Embryonic facial prominence (tissue), 1 donor: ENCODE results near the gene PTS.

Source experiments
- DNase-seq: peaks from one replicate; pipeline ENCODE4 v3.0.0-alpha.2; 2016; ENCODE audit errors: extremely low spot score

Gene PTS

DNA sequence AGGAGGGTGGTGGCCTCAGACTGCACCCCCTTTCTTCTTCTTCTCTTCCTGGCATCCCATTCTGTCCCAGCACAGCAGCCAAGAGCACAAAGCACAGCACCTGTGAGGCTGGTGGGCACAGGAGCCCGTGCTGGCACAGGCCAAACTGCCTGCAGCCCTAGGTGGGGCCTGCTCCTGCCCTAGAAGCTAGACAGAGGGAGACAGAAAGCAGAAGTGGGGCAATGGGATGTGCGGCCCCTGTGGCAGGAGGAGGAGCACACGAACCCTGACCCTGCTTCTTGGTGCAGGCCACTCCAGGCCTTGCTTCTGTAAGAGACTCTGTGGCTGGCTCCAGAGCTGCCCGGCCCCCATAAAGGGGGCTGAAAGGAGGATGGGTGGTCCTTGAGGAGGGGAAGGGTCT is 3.9 kb upstream of the PTS start:
- no peak for DNase-seq

DNA sequence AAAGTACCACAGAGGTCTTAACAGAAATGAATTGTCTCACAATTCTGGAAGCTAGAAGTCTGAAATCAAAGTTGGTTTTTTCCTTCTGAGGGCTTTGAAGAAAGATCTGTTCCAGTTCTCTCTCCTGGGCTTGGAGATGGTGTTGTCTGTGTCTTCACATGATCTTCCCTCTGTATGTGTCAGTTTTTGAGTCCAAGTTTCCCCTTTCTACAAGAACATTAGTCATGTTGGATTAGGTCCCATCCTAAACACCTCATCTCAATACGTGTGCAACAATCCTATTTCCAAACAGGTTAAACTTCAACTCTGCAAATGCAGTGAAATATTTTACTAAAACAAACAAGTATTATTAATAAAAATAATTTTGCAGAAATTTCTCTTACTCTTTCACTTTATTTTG is 3.1 kb upstream of the PTS start:
- no peak for DNase-seq

DNA sequence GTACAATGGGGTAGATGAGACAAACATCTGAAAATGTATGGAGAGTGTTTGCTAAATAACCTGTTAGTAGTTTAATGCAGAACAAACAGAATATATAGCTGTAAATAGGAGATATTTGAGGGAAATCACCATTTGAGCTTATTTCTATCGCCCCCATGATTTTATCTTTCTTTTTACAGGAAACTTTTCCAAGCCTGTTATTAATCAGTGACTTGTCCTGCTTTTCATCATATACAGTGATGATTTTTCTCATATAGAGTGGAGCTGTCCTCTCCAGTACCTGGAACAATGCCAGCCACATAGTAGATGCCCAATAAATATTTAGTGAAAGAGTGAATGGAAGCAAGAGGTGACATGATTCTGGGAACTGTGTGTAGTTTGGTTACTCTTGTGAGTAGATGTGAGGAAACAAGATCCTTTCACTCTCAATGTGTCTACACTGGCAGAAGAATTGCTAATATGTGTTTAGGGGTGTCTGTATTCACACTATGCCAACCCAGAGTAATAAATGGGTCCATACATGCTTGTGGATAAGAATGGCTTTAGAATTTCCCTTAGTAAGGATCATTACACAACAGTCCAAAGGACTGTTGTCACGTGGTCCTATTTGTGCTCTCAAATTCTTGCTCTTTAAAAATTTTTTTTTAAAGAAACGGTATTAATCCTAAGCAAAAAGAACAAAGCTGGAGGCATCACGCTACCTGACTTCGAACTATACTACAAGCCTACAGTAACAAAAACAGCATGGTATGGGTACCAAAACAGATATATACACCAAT is 2.3 kb upstream of the PTS start:
- DNase-seq = no peak

DNA sequence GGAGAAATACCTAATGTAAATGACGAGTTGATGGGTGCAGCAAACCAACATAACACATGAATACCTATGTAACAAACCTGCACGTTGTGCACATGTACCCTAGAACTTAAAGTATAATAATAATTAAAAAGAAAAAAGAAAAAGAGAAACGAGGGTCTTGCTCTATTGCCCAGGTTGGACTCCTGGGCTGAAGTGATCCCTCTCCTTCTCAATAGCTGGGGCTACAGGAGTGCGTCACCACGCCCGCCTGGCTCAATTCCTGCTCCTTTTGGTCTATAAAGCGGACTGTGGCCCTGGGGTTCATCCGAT is 521 bp upstream of the PTS start:
- DNase-seq = no peak

DNA sequence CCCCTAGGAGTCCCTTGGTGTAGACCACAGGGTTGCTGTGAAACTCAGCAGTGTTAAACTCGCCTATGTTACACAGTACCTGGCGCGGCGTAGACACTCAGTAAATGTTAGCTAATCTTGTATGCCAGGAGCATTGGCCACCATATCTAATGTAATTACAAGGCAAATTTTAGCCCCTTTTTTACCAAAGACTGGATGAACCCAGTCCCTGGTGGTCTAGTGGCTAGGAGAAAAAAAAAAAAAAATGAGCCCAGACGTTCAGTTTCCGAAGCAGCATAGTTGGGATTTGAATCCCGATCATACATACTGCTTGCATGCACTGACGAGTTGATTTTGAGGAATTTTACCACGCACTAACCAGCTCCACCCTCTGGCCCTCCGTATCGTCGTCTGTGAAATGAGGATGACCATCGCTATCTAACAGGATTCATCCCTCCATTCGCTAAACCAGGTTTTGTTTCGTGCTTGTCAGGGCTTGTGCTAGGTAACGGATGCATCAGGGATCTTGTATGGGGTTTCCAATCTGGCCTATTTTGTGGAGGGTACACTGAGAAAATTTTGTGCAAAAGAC is 688 bp downstream of the PTS start:
- DNase-seq = peak; percentile 46

DNA sequence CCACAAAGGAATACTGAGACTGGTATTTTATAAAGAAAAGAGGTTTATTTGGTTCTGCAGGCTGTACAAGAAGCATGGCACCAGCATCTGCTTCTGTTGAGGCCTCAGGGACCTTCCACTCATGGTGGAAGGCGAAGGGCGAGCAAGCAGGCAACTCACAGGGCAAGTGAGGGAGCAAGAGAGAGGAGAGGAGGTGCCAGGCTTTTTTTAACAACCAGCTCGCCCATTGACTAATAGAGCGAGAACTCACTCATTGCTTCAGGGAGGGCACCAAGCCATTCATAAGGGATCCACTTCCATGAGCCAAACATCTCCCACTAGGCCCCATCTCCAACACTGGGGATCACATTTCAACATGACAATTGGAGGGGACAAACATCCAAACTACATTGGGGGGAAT is 1.2 kb downstream of the PTS start:
- no peak for DNase-seq

DNA sequence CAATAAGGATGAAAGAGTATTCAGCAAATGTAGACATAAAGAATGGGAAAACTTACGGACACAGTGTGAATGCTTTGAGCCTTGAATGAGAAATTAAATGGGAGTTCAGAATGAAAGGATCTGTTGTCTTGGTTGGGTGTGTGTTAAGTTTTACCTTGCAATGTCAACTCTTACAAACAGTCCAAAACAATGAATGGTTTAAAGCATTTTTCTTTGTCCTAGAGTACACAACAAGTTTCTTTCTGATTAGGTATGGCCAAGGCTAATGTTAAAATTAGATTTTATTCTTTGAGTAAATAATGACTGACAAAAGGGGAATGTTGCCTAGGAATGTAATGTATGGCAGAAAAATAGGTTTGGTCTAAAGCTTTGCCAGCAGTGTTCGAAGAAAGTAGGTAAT is 2.5 kb downstream of the PTS start:
- DNase-seq = no peak

DNA sequence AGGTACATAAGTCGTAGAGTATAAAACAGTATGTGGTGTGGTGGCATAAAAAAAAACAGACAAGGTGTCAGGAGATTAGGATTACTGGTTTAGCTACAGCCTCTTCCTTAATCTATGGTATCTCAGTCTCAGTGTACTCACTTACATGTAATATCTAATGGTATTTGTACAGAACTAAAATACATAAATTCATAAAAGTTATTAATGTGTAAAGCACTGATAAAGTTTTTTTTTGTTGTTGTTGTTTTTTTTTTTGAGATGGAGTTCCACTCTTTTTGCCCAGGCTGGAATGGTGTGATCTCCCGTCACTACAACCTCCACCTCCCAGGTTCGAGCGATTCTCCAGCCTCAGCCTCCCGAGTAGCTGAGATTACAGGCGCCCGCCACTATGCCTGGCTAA is 2.9 kb downstream of the PTS start:
- no peak for DNase-seq

DNA sequence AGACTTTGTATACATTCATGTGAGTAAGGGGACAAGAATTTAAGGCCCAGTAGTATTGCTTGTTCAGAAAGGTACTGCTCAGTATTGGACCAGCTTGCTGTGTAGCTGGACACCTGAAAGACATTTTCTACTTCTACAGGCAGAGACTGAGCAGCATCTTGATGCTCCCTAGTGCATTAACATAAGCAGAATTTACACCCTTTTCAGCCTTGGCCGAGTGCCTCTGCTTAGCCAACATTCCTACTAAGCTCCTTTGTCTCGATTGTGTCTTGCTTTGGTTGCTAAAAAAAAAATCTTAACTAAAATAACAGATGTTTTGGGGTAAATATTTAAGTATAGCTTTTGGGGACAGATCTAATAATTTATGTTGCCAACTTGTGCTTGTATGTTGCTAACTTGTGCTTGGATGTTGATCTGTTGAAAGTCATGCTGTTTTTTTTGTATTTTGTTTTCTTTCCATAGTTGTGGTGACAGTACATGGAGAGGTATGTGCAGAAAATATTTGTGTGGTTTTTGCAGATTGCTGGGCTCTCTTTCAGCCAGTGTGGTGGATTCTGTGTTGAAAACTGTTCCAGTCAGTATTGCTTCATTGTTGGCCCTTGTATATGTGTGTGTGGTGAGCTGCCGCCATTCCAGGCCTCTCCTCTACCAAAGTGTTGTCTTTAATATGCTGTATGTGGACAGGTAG is 3.7 kb downstream of the PTS start:
- DNase-seq = no peak

DNA sequence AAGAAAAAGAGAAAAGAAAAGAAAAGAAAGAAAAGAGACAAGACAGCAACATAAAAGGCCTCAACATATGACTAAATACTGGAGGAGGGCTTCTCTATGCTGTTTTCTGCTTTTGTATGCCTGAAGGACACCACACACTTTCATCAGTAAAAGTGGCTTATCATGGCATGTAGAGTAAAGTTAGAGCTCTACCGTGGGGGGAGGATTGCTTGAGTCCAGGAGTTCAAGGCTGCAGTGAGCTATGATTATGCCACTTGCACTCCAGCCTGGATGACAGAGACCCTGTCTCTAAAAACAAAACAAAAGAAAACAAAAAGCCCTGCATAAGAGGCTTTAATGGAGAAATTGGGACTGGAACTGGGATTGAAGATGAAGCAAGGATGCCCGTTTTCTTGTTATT is 5.7 kb downstream of the PTS start:
- DNase-seq = no peak

DNA sequence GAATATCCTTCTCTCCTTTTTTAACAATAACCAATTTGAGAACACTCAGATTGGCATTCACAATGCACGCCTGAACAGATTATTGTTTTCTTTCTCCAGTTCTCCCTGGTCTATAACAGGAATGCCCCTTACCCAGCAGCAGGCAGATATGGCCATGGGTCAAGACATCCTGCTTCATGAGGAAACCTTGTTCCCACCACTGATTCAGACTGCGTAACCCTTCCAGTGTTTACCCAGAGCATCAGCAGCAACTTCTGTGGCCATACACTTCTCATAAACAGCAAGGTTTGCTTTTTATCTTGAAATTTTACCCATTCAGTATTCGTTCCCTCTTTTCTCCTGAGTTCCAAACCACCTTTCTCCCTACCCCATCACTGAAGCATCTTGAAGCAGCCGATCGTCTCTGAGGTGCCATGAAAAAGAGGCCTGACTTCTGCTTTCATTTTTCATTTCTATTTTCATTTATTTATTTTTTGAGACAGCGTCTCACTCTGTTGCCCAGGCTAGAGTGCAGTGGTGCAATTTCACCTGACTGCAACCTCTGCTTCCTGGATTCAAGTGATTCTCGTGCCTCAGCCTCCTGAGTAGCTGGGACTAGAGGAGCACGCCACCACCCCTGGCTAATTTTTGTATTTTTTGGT is 9.6 kb downstream of the PTS start:
- no peak for DNase-seq

DNA sequence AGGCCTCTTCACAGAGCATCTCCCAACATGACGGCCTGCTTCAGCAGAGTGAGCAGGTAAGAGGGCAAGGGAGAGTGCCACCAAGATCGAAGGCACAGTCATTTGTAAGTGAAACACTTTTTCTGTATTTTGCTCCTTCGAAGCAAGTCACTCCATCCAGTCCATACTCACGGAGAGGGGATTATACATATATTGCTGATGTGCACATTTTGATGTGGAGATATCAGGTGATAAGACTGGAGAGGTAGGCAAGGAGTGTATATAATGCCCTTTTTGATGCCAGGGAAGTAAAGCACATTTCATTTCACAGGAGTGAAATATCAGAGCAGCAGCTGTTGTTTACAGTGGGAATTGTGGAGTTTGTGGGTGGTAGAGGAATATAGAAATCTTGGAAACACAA is 11.2 kb downstream of the PTS start:
- no peak for DNase-seq

DNA sequence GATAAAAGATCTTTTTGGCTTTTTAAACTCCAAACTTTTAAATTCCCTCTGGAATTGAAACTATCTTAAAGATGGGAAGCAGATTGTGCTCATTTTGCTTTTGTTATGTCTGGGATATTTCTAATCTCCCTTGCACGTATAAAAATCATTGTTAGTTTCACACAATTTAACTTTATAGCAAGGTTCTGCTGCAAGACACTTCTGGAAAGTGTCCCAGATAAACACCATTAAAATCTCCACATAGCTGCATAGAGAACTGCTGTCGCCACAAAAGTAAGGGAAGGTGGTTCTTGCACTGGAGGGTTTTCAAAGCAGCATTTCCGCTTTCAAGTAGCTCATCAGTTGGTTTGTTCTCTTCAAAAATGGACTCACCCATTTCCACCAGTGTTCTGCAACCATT is 11.8 kb downstream of the PTS start:
- DNase-seq = no peak

DNA sequence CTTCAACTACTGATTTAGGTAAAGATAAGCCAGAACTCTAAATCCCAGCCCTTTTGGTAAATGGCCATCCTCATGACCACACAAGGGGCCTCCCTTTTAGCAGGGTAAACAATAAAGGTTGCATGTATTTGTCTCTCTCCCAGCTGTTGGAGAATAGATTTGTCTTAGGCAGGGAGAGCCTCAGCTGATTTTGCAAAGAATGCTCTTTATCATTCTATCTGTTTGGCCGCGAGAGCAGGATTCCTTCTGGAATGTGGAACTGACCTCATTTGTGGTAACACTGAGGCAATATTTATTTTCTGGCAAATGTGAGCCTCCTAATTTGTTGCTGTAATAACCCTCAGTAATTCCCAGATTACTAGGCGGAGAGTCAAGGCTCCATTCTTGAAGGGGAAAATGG is 15.3 kb downstream of the PTS start:
- DNase-seq = no peak

DNA sequence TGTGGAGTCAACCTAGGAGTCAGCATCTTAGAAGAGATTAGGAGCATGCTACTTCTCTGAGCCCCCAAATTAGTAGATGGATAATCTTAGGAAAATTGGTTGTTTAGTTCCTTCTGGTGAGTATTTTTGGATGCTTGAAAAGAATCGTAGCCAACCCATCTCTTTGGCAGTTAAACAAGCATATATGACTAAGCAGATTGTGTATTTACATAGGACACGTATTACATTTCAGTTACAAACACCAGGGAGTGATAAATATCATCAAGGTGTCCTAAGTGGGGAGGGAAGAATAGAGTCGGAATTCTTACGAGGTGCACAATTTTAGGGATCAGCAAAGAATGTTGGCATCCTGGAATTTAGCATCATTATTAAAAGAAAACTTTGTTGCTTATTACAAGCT is 21.0 kb downstream of the PTS start:
- no peak for DNase-seq

DNA sequence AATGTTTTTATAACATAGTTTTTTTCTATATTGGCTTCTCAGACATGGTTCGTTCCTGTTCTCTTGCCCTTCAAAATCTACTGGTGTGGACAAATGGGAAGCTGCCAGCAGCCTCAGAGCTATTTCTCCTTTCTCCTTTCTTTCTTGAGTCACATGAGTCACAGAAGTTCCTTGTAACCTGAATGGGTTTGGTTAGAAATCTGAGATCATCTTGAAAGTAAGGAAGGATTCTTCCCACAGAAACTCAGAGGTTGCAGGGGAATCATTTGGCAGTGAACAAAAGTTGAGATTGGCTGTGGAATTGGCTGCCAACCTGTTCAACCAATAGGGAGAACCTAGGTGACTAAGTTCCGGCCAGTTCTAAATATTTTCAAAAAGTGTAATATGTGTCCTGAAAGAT is 22.0 kb downstream of the PTS start:
- DNase-seq = no peak

DNA sequence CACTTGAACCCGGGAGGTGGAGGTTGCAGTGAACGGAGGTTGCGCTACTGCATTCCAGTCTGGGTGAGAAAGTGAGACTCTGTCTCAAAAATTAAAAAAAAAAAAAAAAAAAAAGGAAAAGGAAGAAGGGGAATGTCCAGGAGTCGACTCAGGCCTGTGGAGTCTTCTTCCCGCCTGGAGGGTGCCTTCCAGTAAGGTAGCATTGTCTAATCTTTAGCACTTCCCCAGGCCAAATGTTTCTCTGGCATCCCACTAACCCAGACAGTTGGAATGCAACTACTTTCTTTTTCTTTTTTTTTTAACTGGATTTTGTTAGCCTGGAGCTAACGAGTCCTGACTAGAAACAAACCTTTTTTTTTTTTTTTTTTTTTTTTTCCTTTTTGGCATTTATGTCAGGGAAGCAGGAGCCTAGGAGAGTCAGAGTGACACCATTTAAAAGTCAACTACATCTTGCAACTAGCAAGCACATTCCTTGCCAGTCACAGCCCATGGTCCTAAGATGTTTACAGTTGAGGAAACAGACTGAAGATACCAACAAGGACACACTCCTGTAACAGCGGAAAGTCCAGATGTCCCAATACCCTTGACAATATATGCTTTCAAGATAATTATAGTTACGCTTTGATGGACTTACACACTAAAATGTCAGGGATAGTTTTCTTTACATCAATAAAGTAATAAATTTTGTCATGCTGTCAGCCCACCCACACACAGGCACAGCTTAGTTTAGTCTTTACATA is 23.8 kb downstream of the PTS start:
- no peak for DNase-seq

DNA sequence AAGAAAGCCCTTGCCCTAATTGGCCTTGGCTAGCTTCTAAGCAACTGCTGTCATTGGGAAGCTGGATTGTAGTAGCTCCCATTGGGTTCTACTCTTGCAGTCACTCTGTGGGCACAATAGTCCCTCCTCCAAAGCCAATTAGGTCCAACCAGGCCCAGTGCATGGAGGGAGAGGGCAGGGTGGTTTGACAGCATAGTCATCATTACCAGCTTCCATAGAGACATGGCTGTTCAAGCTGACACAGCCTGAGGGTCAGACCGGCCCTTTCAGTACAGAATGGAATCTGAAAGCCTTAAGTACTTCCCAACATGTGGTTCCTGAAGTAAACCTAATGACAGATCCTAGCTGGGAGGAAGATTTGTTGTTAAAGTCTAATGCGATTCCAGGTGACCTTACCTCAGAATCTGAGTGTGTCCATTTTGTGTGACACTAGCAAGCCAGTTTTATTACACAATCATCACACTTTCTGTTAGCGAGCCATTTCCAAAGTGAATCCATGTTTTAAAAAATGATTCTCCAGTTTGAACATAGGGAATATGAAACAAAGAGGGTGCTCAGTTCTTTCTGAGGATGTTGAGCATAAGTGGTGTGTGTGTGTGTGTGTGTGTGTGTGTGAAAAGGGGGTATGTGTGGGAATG is 27.5 kb downstream of the PTS start:
- DNase-seq = no peak

DNA sequence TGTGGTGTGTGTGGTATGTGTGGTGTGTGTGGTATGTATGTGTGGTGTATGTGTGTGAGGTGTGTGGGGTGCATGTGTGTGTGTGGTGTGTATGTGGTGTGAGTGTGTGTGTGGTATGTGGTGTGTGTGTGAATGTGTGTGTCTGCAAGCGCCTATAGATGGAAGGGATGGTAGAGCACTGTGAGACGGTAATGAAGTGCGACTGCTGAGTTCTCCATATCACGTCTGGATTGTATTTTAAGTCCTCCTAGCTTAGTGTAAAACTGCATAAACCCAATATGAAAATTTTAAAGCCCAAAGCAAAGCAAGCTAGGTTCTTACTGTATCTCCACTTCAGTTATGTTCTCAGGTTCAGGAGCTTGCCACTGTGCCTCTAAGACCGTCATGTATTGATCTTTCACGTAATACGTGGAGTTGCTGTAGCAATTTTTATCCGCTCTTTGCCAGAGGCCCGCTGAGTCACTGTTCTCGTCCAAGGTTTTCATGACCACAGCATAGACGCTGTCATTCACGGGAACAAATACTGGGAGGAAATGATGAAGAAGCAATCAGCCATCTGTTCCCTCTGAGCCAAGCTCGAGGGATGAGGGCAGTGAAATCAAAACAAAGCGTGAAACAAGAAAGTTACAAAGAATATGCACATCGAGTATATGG is 29.0 kb downstream of the PTS start:
- no peak for DNase-seq

DNA sequence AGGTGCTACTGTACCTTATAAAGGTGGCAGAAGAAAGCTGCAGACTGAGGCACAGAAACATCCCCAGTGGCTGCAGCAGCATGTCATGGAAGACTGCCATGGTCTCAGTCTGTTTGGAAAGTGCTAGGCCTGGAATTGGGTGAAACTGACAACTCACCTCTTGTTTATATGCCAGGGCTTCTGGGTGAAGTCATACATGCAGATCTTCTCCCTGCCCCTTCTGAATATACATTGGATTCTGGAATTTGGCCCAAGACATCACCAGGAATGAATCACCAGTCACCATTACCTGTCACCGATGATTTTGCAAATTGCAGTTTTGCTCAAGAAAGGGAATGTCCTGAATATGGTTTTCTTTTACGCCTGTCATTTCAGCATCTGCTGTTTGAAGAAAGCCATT is 34.3 kb downstream of the PTS start, which contains the start of gene PLET1:
Gene PLET1 (minus strand): TSS at position 371 of the 400 bp plus-strand sequence. CDS start 271 bp downstream, at position 100.
- no peak for DNase-seq
